Iris pigment epithelial cell (primary cell): Measurements from ENCODE around the gene OSBPL10.
A peak's percentile ranks its signal among the peaks of the same experiment; 100 is the strongest.

Experiments
- DNase-seq: peaks from one replicate; pipeline ENCODE4 v3.0.0-alpha.2; 2011; ENCODE audit warnings: low read depth

The OSBPL10 gene

GRCh38 chr3:31661993-31662670 is 318.9 kb downstream of the OSBPL10 start:
- no peak for DNase-seq

- DNase-seq: no peak
These were observed 319.8 kb downstream of the OSBPL10 start for GRCh38 chr3:31661286-31661685.

GRCh38 chr3:31659246-31659645 is 321.8 kb downstream of the OSBPL10 start:
- DNase-seq: no peak

- DNase-seq: no peak
These were observed 326.1 kb downstream of the OSBPL10 start for GRCh38 chr3:31654998-31655397.

- no peak for DNase-seq
These were observed 327.6 kb downstream of the OSBPL10 start for GRCh38 chr3:31653464-31653863.

GRCh38 chr3:31652296-31652695 is 328.8 kb downstream of the OSBPL10 start:
- no peak for DNase-seq

GRCh38 chr3:31648286-31648968 is 332.6 kb downstream of the OSBPL10 start:
- no peak for DNase-seq

- peak; percentile 35 for DNase-seq
These were observed 335.8 kb downstream of the OSBPL10 start for GRCh38 chr3:31645256-31645655.

GRCh38 chr3:31639828-31640227 is 341.2 kb downstream of the OSBPL10 start:
- no peak for DNase-seq

- no peak for DNase-seq
These were observed 344.2 kb downstream of the OSBPL10 start for GRCh38 chr3:31636694-31637442.

GRCh38 chr3:31636049-31636448 is 345.0 kb downstream of the OSBPL10 start:
- DNase-seq: no peak

GRCh38 chr3:31635545-31635944 is 345.5 kb downstream of the OSBPL10 start:
- no peak for DNase-seq

GRCh38 chr3:31634476-31634875 is 346.6 kb downstream of the OSBPL10 start:
- DNase-seq: peak; percentile 54

- DNase-seq: no peak
These were observed 352.0 kb downstream of the OSBPL10 start for GRCh38 chr3:31629054-31629453.

- DNase-seq: no peak
These were observed 355.7 kb downstream of the OSBPL10 start for GRCh38 chr3:31625358-31625757.

- DNase-seq: no peak
These were observed 356.9 kb downstream of the OSBPL10 start for GRCh38 chr3:31624083-31624709.

- DNase-seq: no peak
These were observed 358.3 kb downstream of the OSBPL10 start for GRCh38 chr3:31622636-31623288.

- peak; percentile 7 for DNase-seq
These were observed 359.7 kb downstream of the OSBPL10 start for GRCh38 chr3:31621314-31621713.

- DNase-seq: peak; percentile 9
These were observed 360.4 kb downstream of the OSBPL10 start for GRCh38 chr3:31620656-31621055.

GRCh38 chr3:31616711-31617110 is 364.4 kb downstream of the OSBPL10 start:
- no peak for DNase-seq

- peak; percentile 20 for DNase-seq
These were observed 365.8 kb downstream of the OSBPL10 start for GRCh38 chr3:31615071-31615875.
